HG03378 (cell line): Measurements from ENCODE around the gene GOPC.
"Not testable (repeated sequence)": the region's sequence is repeated elsewhere in the genome, so short reads cannot be mapped to it uniquely, and the experiment has no call there.

Experiments used
- ATAC-seq: cut with Tn5 transposase; IDR thresholded peaks from one replicate; pipeline ENCODE4 v1.9.1; 2021; ENCODE audit warnings: mild to moderate bottlenecking, moderate library complexity; ENCODE audit not compliant: unreplicated experiment

GOPC gene

DNA sequence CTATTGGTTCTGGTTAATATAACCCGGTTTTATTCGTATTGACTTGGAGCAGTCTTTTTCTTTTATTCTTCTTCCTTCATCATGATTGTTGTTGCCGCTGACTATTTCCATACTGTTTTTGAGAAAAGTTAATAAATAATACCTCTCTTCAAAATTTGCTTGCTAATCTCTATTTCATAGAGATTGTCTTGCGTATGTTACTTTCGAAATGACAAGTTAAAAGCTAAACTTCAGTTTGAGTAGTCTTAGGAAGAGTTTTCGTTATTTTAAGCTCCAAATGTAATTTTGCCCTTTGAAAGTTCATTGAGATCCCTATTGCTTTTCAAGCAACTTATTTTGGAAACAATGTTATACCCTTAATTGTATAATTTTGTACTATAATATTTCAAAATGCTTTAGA, 83.4 kb downstream of the GOPC start:
- no peak for ATAC-seq

DNA sequence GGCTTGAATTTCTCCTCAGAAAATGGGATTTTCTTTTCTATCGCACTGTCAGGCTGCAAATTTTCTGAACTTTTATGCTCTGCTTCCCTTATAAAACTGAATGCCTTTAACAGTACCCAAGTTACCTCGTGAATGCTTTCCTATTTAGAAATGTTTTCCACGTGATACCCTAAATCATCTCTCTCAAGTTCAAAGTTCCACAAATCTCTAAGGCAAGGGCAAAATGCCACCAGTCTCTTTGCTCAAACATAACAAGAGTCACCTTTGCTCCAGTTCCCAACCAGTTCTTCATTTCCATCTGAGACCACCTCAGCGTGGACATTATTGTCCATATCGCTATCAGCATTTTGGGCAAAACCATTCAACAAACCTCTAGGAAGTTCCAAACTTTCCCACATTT, 84.3 kb downstream of the GOPC start:
- not testable (repeated sequence) for ATAC-seq

DNA sequence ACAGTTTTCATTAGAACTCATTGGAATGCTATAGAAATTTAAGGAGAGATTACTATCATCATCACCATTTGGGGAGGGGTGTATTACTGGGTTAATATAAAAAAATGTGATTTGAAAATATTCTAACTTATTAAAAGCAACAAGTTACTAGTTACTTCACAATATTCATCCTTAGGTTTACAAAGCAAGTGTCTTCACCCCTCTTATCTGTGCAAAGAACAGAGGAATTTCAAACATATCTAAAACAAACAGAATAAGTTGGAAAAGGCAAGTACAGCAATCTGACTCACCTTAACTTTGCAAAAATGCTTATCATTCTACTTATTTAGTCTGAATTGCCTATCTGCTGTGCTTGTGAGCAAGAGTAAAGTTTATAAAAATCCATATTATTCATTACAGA, 87.0 kb downstream of the GOPC start:
- no peak for ATAC-seq

DNA sequence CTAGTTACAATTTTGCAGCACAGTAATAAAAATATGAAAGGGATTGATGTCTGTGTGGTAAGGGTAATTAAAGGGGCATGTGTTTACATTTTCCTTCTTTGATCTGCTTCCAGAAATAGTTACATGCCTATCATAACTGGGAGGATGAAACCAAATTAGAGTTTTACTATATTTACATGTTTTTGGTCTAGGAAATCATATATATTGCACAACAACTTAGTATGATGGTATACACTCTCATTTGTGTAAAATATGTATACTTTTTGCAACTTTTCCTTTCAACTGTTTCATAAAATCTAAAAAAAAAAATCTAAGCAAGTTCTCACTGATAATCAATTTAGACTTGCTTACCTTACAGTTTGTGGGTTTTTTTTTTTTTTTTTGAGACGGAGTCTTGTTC, 87.7 kb downstream of the GOPC start:
- no peak for ATAC-seq

DNA sequence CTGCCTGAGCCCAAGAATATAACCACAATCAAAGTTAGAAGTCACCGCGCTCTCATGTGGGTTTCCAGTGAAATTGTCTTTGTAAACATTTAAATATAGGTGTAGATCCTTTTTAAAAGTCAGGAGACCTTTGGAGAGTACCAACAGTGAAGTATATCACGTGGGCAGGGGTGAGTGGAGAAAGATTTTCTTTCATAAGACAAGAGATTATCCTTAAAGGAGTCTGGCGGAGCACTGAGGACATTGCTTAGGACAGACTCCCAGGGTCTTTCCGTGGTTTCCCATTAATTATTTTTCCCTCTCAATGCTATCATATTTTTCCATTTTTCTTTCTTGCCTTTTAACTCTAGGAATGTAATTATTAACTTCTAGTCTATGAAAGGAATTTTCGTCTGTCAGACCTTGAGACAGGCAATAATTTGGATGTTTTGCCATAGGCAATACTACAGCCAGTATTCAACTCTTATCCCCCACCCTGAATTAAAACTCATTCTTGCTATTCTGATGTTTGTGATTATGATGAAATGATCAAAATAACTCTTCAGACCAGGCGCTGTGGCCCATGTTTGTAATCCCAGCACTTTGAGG, 88.4 kb downstream of the GOPC start:
- ATAC-seq, result no peak

DNA sequence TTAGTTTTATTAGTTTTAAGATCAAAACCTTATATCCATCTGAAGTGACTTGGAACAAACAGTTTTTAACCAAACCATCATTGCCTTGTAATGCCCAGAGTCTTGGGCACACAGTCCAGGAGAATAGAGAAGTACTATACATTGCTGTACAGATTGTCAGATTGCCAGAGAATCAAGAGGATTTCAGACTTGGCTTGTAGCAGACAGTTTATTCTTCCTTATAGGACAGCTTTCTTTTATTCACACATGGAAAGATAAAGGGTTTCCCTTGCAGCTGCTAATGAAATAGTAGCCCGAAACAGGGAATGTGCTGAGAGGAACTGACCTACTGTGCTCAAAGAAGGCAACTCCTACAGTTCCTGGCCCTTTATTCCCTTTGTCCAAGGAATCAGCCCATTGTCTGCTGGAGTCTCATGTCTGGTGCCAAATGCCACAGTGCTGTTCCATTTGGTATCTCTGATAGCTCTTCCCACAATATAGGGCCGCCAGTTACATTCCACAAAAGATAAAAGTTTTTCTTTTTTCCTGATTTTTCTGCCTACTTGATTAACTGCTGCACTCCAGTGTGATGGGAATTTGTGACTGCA, 89.2 kb downstream of the GOPC start:
- ATAC-seq, result no peak

DNA sequence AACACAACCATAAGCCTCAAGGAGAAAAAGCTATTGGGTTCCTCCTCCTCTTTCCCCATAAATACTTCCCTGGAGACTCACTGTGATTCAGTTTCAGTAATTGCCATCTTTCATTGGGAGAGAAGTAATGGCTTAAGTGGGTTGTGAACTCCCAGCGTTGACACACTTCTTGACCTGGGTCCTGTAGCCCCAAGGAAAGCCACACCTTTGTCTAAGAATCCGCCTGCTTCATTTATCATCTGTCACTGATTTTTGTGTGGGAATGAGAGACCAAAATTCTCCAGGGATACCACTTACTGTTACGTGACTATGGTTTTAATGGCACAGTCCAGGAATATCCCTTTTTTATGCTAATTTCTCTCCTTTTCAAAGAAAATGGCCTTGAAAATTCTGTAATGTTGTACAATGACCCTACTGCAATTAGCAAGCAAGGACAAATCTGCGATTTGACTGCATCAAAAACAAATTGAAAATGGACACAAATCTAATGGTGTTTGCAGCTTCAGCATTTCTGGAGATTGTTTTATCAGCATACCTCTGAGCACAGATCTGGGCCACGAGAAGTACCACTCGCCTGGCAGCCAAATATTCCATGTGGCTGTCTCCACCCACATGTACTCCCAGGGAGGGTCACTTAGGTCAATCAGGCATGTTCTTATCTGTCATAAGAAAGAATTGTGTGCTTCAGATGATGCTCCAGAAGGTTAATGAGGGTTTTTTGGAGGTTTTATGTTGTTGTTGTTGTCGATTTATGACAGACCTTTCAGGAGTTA, 90.1 kb downstream of the GOPC start:
- ATAC-seq, result no peak
